Adrenal gland (tissue), 12 donors: ENCODE data around the gene QKI. TPM values are rescaled to one million over a fixed set of nuclear protein-coding genes. Genes with fewer than 3 reads are reported as not detected.

Experiments used
- DNase-seq, 7 donors: peaks; one replicate each; pipeline ENCODE4 v3.0.0-alpha.2; 2019 to 2020
- H3K27ac ChIP-seq, 5 donors: fragments of 200-600 bp; sonication (generic) in 4 of 5; 1 replicate in 3 of 5; 2 replicates in 2 of 5; pipeline versions ENCODE4 v1.5.1 to v1.8.0; 2016 to 2020; ENCODE audit warnings: mild to moderate bottlenecking in 1 of 5
- H3K27me3 ChIP-seq: fragments of 200-600 bp; 2 replicates; pipeline ENCODE4 v1.8.0; 2021
- H3K36me3 ChIP-seq, 2 donors: fragments of 200-600 bp; replicated peaks in 1 of 2; 1 replicate in 1 of 2; 2 replicates in 1 of 2; pipeline versions ENCODE4 v1.5.1 to v1.8.0; 2018 to 2022
- H3K4me1 ChIP-seq, 2 donors: fragments of 200-600 bp; replicated peaks in 1 of 2; 1 replicate in 1 of 2; 2 replicates in 1 of 2; pipeline versions ENCODE4 v1.5.1 to v1.8.0; 2018 to 2021
- H3K4me3 ChIP-seq, 4 donors: fragments of 200-600 bp; sonication (generic) in 3 of 4; one replicate each; pipeline ENCODE4 v1.5.1; 2016 to 2018
- H3K9me3 ChIP-seq, 3 donors: fragments of 200-600 bp; sonication (generic) in 1 of 3; replicated peaks in 1 of 3; 1 replicate in 2 of 3; 2 replicates in 1 of 3; pipeline versions ENCODE4 v1.5.1 to v1.8.0; 2016 to 2021
- POLR2A ChIP-seq, 2 donors: fragments of 450-650 bp; IDR thresholded peaks; one replicate each; pipeline ENCODE4 v1.6.1; 2017; ENCODE audit warnings: antibody characterized with exemption in 2 of 2, mild to moderate bottlenecking in 2 of 2, moderate library complexity in 1 of 2
- WGBS, 4 donors: extraction: QIAGEN DNeasy Blood & Tissue Kit in 2 of 4; methylation state at CpG; one replicate each; pipeline versions ENCODE4 v1.1.5 to v1.1.7; 2013 to 2017; 5-methylcytosine and 5-hydroxymethylcytosine counted together
- intact Hi-C, 2 donors: fragments of 100-400 bp; cut with DNase I; formaldehyde crosslinking; loops; one replicate each; pipeline versions ENCODE4 v1.14.1 to v1.15.0; 2022 to 2023
- polyA plus RNA-seq, 3 donors: library from polyadenylated mRNA; stranded (reverse); fragments of 200-250 nt in 2 of 3; fragments of 350-450 nt in 1 of 3; fragmentation: Illumina TruSeq in 1 of 3; extraction: RNeasy Lipid Tissue Mini Kit (QIAGEN cat#74804) in 1 of 3; gene quantifications; one replicate each; pipeline ENCODE4 v1.2.3, GENCODE V29; 2013 to 2014
- total RNA-seq, 9 donors: library from RNA; depleted of rRNA in 4 of 9; stranded (reverse); fragments of >200 nt in 4 of 9; fragments of 120-200 nt in 1 of 9; fragmentation: NEBNext Ultra II Directional in 1 of 9; extraction: Animal tissue kit (Norgen Biotek cat#: 25700) in 1 of 9; gene quantifications; one replicate each; pipeline versions ENCODE4 v1.1.0 to v1.2.4, GENCODE V29; 2013 to 2023
- TF ChIP-seq, protein P1 (sequence below), 6 experiments: fragments of 450-650 bp in 4 of 6; fragments of 200-600 bp in 2 of 6; sonication (generic) in 1 of 6; IDR thresholded peaks; 1 replicate in 5 of 6; 2 replicates in 1 of 6; pipeline versions ENCODE4 v1.5.1 to v1.8.0; 2016 to 2021; ENCODE audit warnings: antibody characterized with exemption in 6 of 6, mild to moderate bottlenecking in 2 of 6, moderate library complexity in 1 of 6
- donor health status: healthy with polysubstance abuse.
- donor health status: Bipolar disorder and iron deficiency.
- donor health status: DM: yes; HTN: yes; CAD: no.
- donor health status: DM: no; HTN: no; CAD: no.
- donor health status: DM: no; HTN: no; CAD: no.
- donor health status: DM: yes; HTN: yes; CAD: no.

The QKI gene
- total and polyA plus RNA-seq, 12 donors = 10.3 to 207 (median 130) TPM

DNA sequence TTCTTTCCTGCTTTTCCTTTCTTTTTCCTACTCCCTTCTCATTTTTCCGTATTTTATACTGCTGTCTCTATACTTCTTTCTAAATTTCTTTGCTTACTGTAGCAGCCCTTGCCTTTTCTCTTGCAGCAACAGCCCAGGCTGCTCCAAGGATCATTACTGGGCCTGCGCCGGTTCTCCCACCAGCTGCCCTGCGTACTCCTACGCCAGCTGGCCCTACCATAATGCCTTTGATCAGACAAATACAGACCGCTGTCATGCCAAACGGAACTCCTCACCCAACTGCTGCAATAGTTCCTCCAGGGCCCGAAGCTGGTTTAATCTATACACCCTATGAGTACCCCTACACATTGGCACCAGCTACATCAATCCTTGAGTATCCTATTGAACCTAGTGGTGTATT, 148.8 kb downstream of the QKI start:
- intact Hi-C loops = no loop called here
- H3K27me3 ChIP-seq = no peaks in the 10 kb centered on the region
- no peak for TF ChIP-seq POLR2A (IDR thresholded peaks at IDR 0.05)
- TF ChIP-seq, protein P1, sequence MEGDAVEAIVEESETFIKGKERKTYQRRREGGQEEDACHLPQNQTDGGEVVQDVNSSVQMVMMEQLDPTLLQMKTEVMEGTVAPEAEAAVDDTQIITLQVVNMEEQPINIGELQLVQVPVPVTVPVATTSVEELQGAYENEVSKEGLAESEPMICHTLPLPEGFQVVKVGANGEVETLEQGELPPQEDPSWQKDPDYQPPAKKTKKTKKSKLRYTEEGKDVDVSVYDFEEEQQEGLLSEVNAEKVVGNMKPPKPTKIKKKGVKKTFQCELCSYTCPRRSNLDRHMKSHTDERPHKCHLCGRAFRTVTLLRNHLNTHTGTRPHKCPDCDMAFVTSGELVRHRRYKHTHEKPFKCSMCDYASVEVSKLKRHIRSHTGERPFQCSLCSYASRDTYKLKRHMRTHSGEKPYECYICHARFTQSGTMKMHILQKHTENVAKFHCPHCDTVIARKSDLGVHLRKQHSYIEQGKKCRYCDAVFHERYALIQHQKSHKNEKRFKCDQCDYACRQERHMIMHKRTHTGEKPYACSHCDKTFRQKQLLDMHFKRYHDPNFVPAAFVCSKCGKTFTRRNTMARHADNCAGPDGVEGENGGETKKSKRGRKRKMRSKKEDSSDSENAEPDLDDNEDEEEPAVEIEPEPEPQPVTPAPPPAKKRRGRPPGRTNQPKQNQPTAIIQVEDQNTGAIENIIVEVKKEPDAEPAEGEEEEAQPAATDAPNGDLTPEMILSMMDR (IDR thresholded peaks at IDR 0.05) = no peak
- no peaks in the 10 kb centered on the region for H3K9me3 ChIP-seq
- peaks cover 0 to 10% of the 10 kb centered on the region in 2 donors for H3K4me1 ChIP-seq
- peaks cover 0 to 28% of the 10 kb centered on the region in 2 donors for H3K36me3 ChIP-seq
- WGBS, 4 donors = 92 to 96% (median 96%) methylated on average over 8 of the region's 8 CpGs
- no peak for DNase-seq
- no peak overlapping the region for H3K4me3 ChIP-seq
- no peak overlapping the region for H3K27ac ChIP-seq

DNA sequence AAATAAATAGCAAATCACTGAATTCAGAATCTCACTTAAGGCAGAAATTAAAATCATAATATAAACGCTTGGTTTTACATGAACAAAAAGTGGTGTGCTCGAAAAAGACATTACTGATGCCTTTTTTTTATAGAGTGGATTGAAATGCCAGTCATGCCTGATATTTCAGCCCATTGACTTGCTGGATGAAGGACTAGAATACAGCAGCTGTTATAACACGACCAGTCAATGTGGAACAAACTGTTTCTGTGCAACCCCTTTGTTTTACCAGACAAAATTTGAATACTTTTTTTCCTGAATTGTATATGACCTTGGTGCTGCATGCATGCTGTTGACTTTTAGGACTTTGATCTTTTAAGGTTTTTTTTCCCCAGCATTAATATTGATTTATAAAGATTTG, 150.0 kb downstream of the QKI start:
- no peaks in the 10 kb centered on the region for H3K9me3 ChIP-seq
- TF ChIP-seq, protein P1 (IDR thresholded peaks at IDR 0.05) = no peak
- no peak for TF ChIP-seq POLR2A (IDR thresholded peaks at IDR 0.05)
- DNase-seq = no peak
- intact Hi-C loops = no loop called here
- H3K27ac ChIP-seq = no peak overlapping the region
- WGBS, 4 donors = 66 to 76% (median 72%) methylated on average over 3 of the region's 3 CpGs
- peaks cover 0 to 28% of the 10 kb centered on the region in 2 donors for H3K36me3 ChIP-seq
- H3K27me3 ChIP-seq = no peaks in the 10 kb centered on the region
- H3K4me1 ChIP-seq = peaks cover 0 to 7% of the 10 kb centered on the region in 2 donors
- H3K4me3 ChIP-seq = no peak overlapping the region

DNA sequence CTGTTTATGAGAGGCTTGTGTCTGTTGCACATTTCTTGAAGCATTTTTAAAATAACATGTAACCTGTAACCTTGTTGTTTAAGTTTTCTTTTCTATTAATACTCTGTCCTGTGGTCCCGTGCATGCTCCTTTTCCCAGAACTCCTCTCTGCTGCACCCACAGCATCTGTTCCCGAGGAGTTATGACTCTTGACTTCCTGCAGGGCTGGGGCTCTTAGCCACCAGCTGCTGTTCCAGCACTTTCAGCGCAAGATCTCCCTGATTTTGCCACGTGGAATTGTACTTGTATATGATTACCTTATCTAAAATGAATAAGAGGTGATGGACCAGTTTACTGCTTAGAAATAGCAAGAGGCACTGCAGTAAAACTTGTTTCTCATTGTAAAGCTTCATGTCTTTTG, 150.6 kb downstream of the QKI start:
- H3K27ac ChIP-seq = no peak overlapping the region
- WGBS, 4 donors = 40 to 59% (median 52%) methylated on average over 4 of the region's 4 CpGs
- H3K9me3 ChIP-seq = no peaks in the 10 kb centered on the region
- H3K36me3 ChIP-seq = peaks cover 0 to 28% of the 10 kb centered on the region in 2 donors
- no peak for TF ChIP-seq POLR2A (IDR thresholded peaks at IDR 0.05)
- TF ChIP-seq, protein P1 (IDR thresholded peaks at IDR 0.05) = no peak
- H3K4me3 ChIP-seq = no peak overlapping the region
- H3K27me3 ChIP-seq = no peaks in the 10 kb centered on the region
- no peak for DNase-seq
- intact Hi-C loops = no loop called here
- H3K4me1 ChIP-seq = peaks cover 0 to 7% of the 10 kb centered on the region in 2 donors

DNA sequence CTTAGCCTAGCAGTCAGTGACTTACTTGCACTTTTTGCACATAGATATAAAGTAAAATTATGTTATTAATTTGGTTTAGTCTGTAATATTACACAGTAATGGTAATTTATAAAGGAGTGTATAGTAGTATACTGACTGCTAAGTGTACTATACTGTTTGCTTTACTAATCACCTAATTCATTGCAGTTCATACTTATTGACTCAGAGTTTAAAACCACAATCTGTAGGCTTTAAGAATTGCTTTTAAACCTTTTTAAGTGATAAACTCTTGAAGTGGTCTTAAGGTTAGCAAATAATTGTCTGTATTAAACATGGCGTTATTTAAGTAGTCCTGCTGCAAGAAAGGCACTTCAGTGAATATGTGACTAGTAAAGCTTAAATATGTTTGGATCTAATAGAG, 151.5 kb downstream of the QKI start:
- WGBS, 4 donors = 93 to 100% (median 96%) methylated on average over 1 of the region's 1 CpG
- TF ChIP-seq POLR2A (IDR thresholded peaks at IDR 0.05) = no peak
- TF ChIP-seq, protein P1 (IDR thresholded peaks at IDR 0.05) = no peak
- peaks cover 0 to 7% of the 10 kb centered on the region in 2 donors for H3K4me1 ChIP-seq
- no peak overlapping the region for H3K4me3 ChIP-seq
- peaks cover 0 to 28% of the 10 kb centered on the region in 2 donors for H3K36me3 ChIP-seq
- H3K27ac ChIP-seq = no peak overlapping the region
- H3K9me3 ChIP-seq = no peaks in the 10 kb centered on the region
- H3K27me3 ChIP-seq = no peaks in the 10 kb centered on the region
- intact Hi-C loops = no loop called here
- no peak for DNase-seq
